ENCODE data around the gene TBC1D13. TPM values are rescaled to one million over a fixed set of nuclear protein-coding genes. Genes with fewer than 3 reads are reported as not detected.
A peak's percentile ranks its signal among the peaks of the same experiment; 100 is the strongest.

Gene TBC1D13
- total and polyA plus RNA-seq, 10 of the 15 experiments (the other 5 are each of a cell fraction or from before 2014, with no cell fraction given): 3.0 to 23.1 (median 16.5) TPM

DNA sequence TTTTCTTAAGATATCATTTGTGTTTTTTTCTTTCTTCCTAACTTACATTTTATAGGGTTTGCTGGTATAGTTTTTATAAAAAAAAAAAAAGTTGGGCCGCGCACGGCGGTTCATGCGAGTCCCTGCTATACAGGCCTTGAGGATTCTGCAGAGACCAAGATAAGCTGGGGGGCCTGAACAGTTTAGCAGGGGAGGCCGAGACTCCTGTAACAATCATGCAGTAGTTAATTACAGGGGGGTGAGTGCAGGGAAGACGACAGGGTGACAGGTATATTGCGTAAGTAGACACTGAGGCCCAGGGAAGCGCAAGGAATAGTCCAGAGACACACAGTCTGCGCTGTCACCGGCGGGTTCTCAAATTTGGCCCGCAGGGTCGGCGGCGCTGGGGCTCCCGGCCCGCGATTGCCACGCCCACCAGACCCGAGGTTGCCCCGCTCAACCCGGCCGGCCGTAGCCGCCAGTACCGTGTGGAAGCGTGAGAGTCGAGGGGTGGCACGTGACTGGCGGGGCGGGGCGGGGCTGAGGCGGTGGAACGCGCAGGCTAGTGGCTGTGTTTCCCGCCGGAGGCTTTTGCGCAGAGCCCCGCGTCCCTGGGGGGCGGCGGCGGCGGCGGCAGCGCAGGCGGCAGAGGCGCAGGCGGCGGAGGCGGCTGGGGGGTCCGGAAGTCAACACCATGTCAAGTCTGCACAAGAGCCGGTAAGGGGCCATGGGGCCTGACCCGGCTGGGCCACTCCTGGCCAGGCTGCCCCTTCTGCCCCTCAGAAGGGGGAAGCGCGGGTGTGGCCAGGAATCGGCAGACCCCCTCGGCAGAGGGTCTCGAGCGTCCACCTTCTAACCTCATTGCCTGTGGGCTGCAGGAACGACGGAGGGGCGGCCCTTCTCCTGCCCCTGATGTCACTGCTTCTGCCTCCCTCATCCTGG lies at the start of gene TBC1D13 (continued):
- TF ChIP-seq MYB (IDR thresholded peaks at IDR 0.05; ENCODE audit: borderline replicate concordance, low read depth, low read length): 0 out of 2 replicates have a peak, but pooled peaks have one; percentile 40
- TF ChIP-seq IKZF1 (conservative IDR thresholded peaks at IDR 0.05): peak; percentile 83
- peak; percentile 53; the same call in 1 of the 2 replicates for TF ChIP-seq FOXK2 (IDR thresholded peaks at IDR 0.05)
- TF ChIP-seq TAF1 (IDR thresholded peaks at IDR 0.05; ENCODE audit: borderline replicate concordance, low read depth, low read length): peak; percentile 60; the same call in 1 of the 2 replicates
- TF ChIP-seq, protein P1, sequence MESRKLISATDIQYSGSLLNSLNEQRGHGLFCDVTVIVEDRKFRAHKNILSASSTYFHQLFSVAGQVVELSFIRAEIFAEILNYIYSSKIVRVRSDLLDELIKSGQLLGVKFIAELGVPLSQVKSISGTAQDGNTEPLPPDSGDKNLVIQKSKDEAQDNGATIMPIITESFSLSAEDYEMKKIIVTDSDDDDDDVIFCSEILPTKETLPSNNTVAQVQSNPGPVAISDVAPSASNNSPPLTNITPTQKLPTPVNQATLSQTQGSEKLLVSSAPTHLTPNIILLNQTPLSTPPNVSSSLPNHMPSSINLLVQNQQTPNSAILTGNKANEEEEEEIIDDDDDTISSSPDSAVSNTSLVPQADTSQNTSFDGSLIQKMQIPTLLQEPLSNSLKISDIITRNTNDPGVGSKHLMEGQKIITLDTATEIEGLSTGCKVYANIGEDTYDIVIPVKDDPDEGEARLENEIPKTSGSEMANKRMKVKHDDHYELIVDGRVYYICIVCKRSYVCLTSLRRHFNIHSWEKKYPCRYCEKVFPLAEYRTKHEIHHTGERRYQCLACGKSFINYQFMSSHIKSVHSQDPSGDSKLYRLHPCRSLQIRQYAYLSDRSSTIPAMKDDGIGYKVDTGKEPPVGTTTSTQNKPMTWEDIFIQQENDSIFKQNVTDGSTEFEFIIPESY (IDR thresholded peaks at IDR 0.05): peak; percentile 89
- no peak for TF ChIP-seq SUPT20H (IDR thresholded peaks at IDR 0.05; ENCODE audit: borderline replicate concordance, control insufficient read depth, low read depth, low read length)
- peak; percentile 83; the same call in 1 of the 2 replicates for TF ChIP-seq GATAD2B (conservative IDR thresholded peaks at IDR 0.05; ENCODE audit: low read depth)
- TF ChIP-seq ZNF217 (IDR thresholded peaks at IDR 0.05): peak; percentile 57; the same call in 1 of the 2 replicates
- peak; percentile 83; the same call in 1 of the 2 replicates for TF ChIP-seq RB1 (IDR thresholded peaks at IDR 0.05; ENCODE audit: borderline replicate concordance)
- TF ChIP-seq SIN3A (IDR thresholded peaks at IDR 0.05; ENCODE audit: low read depth, low read length): peak; percentile 84; the same call in 1 of the 2 replicates
- TF ChIP-seq CHD4 (IDR thresholded peaks at IDR 0.05): no peak
- TF ChIP-seq STAT1 (conservative IDR thresholded peaks at IDR 0.05): no peak
- TF ChIP-seq SIX5 (IDR thresholded peaks at IDR 0.05; ENCODE audit: low read depth, low read length, severe bottlenecking): peak; percentile 50
- 0 out of 2 replicates have a peak, but pooled peaks have one; percentile 17 for TF ChIP-seq NRF1 (conservative IDR thresholded peaks at IDR 0.05; ENCODE audit: low read depth, low read length)
- TF ChIP-seq KLF5 (IDR thresholded peaks at IDR 0.05; ENCODE audit: partially characterized antibody): peak; percentile 52
- peak; percentile 51; the same call in 1 of the 2 replicates for TF ChIP-seq TARDBP (IDR thresholded peaks at IDR 0.05; ENCODE audit: borderline replicate concordance)
- TF ChIP-seq FOXM1 (IDR thresholded peaks at IDR 0.05; ENCODE audit: low read depth, low read length): no peak
- peak; percentile 73 for TF ChIP-seq LARP7 (IDR thresholded peaks at IDR 0.05)
- TF ChIP-seq JUND (IDR thresholded peaks at IDR 0.05; ENCODE audit: low read depth, low read length): no peak
- TF ChIP-seq SREBF2 (IDR thresholded peaks at IDR 0.05; ENCODE audit: low read length): no peak
- TF ChIP-seq, protein P2, sequence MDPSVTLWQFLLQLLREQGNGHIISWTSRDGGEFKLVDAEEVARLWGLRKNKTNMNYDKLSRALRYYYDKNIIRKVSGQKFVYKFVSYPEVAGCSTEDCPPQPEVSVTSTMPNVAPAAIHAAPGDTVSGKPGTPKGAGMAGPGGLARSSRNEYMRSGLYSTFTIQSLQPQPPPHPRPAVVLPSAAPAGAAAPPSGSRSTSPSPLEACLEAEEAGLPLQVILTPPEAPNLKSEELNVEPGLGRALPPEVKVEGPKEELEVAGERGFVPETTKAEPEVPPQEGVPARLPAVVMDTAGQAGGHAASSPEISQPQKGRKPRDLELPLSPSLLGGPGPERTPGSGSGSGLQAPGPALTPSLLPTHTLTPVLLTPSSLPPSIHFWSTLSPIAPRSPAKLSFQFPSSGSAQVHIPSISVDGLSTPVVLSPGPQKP (IDR thresholded peaks at IDR 0.05; ENCODE audit: low read depth, low read length): peak; percentile 54
- TF ChIP-seq POLR2AphosphoS2 (IDR thresholded peaks at IDR 0.05; ENCODE audit: low read depth, low read length): 0 out of 2 replicates have a peak, but pooled peaks have one; percentile 65
- TF ChIP-seq SMARCA5 (IDR thresholded peaks at IDR 0.05): no peak; the same call in none of the 2 replicates
- TF ChIP-seq RUNX3 (IDR thresholded peaks at IDR 0.05; ENCODE audit: low read length): no peak; the same call in 1 of the 2 replicates
- TF ChIP-seq, protein P3, sequence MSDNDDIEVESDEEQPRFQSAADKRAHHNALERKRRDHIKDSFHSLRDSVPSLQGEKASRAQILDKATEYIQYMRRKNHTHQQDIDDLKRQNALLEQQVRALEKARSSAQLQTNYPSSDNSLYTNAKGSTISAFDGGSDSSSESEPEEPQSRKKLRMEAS (IDR thresholded peaks at IDR 0.05; ENCODE audit: low read depth, low read length): peak; percentile 87
- TF ChIP-seq BCL11A (IDR thresholded peaks at IDR 0.05; ENCODE audit: low read depth, low read length): no peak
- TF ChIP-seq EP300 (IDR thresholded peaks at IDR 0.05; ENCODE audit: borderline replicate concordance in 1 of 2, control insufficient read depth in 1 of 2, low read depth in 2 of 2, low read length in 2 of 2): peak in 1 of 2 experiments; percentile 31; a peak in 1 of 4 replicates
- peak; percentile 74 for TF ChIP-seq HCFC1 (IDR thresholded peaks at IDR 0.05; ENCODE audit: low read length)
- TF ChIP-seq ZNF274 (IDR thresholded peaks at IDR 0.05; ENCODE audit: insufficient read depth, insufficient read length): no peak
